Psoas muscle (tissue), 8 donors: ENCODE results near the gene USP48. TPM values are rescaled to one million over a fixed set of nuclear protein-coding genes. Genes with fewer than 3 reads are reported as not detected.

Source experiments
- ATAC-seq, 4 donors: fragments of 200-7000 bp; cut with Tn5 transposase; one replicate each; pipeline ENCODE4 v1.9.1; 2020; ENCODE audit warnings: moderate library complexity in 3 of 4, mild to moderate bottlenecking in 2 of 4
- DNase-seq, 2 donors: peaks; one replicate each; pipeline ENCODE4 v3.0.0-alpha.2; 2020
- H3K27ac ChIP-seq: fragments of 200-600 bp; one replicate; pipeline ENCODE4 v1.8.0; 2022
- H3K27me3 ChIP-seq, 3 donors: fragments of 200-600 bp in 1 of 3; one replicate each; pipeline versions ENCODE4 v1.6.1 to v1.8.0; 2013 to 2022; ENCODE audit warnings: low read length in 2 of 3, mild to moderate bottlenecking in 2 of 3, moderate library complexity in 1 of 3; ENCODE audit not compliant: insufficient read depth in 3 of 3
- H3K36me3 ChIP-seq, 2 donors: fragments of 200-600 bp in 1 of 2; one replicate each; pipeline versions ENCODE4 v1.6.1 to v1.8.0; 2013 to 2022; ENCODE audit warnings: low read depth in 1 of 2, mild to moderate bottlenecking in 1 of 2, moderate library complexity in 1 of 2; ENCODE audit not compliant: insufficient read depth in 1 of 2
- H3K4me1 ChIP-seq: fragments of 200-600 bp; one replicate; pipeline ENCODE4 v1.8.0; 2022
- H3K4me3 ChIP-seq: fragments of 200-600 bp; one replicate; pipeline ENCODE4 v1.8.0; 2022; ENCODE audit warnings: mild to moderate bottlenecking
- H3K9me3 ChIP-seq: fragments of 200-600 bp; one replicate; pipeline ENCODE4 v1.8.0; 2022
- CTCF ChIP-seq: fragments of 200-600 bp; IDR thresholded peaks from one replicate; pipeline ENCODE4 v1.8.0; 2022; ENCODE audit warnings: antibody characterized with exemption
- WGBS, 3 donors: extraction: QIAGEN DNeasy Blood & Tissue Kit; methylation state at CpG; one replicate each; pipeline versions ENCODE4 v1.1.6 to v1.1.7; 2013; 5-methylcytosine and 5-hydroxymethylcytosine counted together
- intact Hi-C, 2 donors: fragments of 100-400 bp; cut with DNase I; formaldehyde crosslinking; loops; one replicate each; pipeline versions ENCODE4 v1.11.0 to v1.14.2; 2022
- polyA plus RNA-seq, 3 donors: library from polyadenylated mRNA; stranded (reverse); fragments of 200-250 nt; gene quantifications; one replicate each; pipeline ENCODE4 v1.2.3, GENCODE V29; 2013
- total RNA-seq, 4 donors: library from RNA; stranded (reverse); fragmentation: NEBNext Ultra II Directional in 2 of 4; extraction: Animal tissue kit (Norgen Biotek cat#: 25700) in 2 of 4; gene quantifications; one replicate each; pipeline versions ENCODE4 v1.2.1 to v1.2.4, GENCODE V29; 2021 to 2023
- donor health status: healthy with polysubstance abuse.
- donor health status: DM: no; HTN: no; CAD: no; lungs with moderate emphysema.
- donor health status: Bipolar disorder and iron deficiency.
- donor health status: healthy.
- donor health status: DM: yes; HTN: yes; CAD: no.
- donor health status: DM: no; HTN: no; CAD: no.
- donor health status: DM: no; HTN: no; CAD: no.
- donor health status: DM: yes; HTN: yes; CAD: no.

Gene USP48
- total and polyA plus RNA-seq, 7 donors = 9.7 to 35.9 (median 20.3) TPM

DNA sequence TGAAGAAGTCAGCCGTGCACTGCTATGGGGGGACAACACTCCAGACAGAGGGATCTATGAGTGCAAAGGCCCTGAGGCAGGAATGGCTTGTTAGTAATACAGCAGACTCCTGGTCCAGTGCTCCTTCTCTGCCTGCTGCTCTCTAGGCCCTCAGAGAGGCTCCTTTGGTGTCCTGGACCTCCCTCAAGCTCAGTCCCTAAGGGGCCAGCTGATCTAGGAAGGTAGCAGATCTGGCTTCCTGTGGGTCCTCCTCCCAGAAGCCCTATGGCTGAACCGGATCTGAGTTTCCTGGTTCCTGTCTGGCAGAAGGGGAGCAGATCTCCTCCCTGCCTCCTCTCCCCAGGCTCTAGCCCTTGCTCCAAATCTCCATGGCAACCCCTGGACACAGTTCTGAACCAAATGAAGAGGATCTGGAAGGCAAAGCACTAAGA, 28.9 kb upstream of the USP48 start, which contains the start of gene LDLRAD2:
TSS of gene LDLRAD2 (plus strand) at position 391 of the 431 bp plus-strand sequence. CDS start 187 bp downstream, outside the sequence.
- intact Hi-C loops = no loop called here
- no peak within 1 kb of the TSS for H3K27ac ChIP-seq
- no peaks in the 10 kb centered on the region for H3K36me3 ChIP-seq
- ATAC-seq (no peak), DNase-seq (no peak)
- peaks cover 0 to 19% (median 7%) of the 10 kb centered on the region in 3 donors for H3K27me3 ChIP-seq
- H3K4me1 ChIP-seq = no peaks in the 10 kb centered on the region
- H3K9me3 ChIP-seq = no peaks in the 10 kb centered on the region
- WGBS, 3 donors = 50 to 73% (median 54%) methylated on average over 2 of the region's 2 CpGs
- no peak for TF ChIP-seq CTCF
- no peak within 1 kb of the TSS for H3K4me3 ChIP-seq

DNA sequence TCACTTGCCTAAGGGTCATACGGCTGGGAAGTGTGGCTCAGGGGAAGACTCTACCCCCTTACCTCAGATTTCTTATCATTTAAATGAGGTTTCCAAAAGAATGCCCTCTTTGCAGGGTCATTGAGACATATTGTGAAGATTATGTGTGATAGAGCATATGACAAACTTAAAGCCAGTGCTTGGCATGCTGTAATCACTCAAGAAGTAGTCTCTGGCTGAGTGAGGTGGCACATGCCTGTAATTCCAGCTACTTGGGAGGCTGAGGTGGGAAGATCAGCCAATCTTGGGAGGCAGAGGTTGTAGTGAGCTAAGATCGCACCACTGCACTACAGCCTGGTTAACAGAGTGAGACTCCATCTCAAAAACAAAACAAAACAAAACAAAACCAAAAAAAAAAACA, 21.6 kb upstream of the USP48 start:
- DNase-seq (no peak), ATAC-seq (no peak)
- TF ChIP-seq CTCF = no peak
- no peak overlapping the region for H3K4me3 ChIP-seq
- intact Hi-C loops = no loop called here
- 75 to 82% (median 76%) methylated on average over 2 of the region's 2 CpGs for WGBS, 3 donors
- H3K27me3 ChIP-seq = no peaks in the 10 kb centered on the region
- no peaks in the 10 kb centered on the region for H3K9me3 ChIP-seq
- no peaks in the 10 kb centered on the region for H3K4me1 ChIP-seq
- no peak overlapping the region for H3K27ac ChIP-seq
- H3K36me3 ChIP-seq = no peaks in the 10 kb centered on the region

DNA sequence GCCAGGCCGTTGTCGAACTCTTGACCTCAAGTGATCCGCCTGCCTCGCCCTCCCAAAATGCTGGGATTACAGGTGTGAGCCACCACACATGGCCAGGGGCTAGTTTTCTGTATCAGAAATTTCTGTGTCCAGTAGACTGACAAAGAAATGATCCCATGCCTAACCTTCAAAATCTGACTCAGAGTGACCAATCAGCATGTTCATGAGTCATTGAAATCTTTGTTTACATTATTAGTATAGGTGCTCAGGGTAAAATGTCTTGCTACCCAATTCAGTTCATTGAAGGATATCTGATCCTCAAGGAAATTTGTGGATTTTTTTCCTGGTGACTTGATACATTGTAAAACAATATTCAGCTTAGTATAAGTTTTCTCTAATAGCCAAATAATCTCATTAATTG, 18.2 kb upstream of the USP48 start:
- no peaks in the 10 kb centered on the region for H3K4me1 ChIP-seq
- H3K36me3 ChIP-seq = no peaks in the 10 kb centered on the region
- no peak overlapping the region for H3K27ac ChIP-seq
- WGBS, 3 donors = 94 to 96% (median 95%) methylated on average over 4 of the region's 4 CpGs
- DNase-seq (no peak), ATAC-seq (no peak)
- intact Hi-C loops = no loop called here
- H3K27me3 ChIP-seq = no peaks in the 10 kb centered on the region
- no peak overlapping the region for H3K4me3 ChIP-seq
- no peaks in the 10 kb centered on the region for H3K9me3 ChIP-seq
- no peak for TF ChIP-seq CTCF

- Histone ChIP-seq H3K4me1 (no peaks in the 10 kb centered on the region), H3K27ac (no peak overlapping the region), H3K36me3 (no peaks in the 10 kb centered on the region), H3K9me3 (peaks cover 3% of the 10 kb centered on the region), H3K27me3 (no peaks in the 10 kb centered on the region), H3K4me3 (no peak overlapping the region)
- intact Hi-C loops = no loop called here
- DNase-seq = no peak
- 69 to 75% (median 74%) methylated on average over 5 of the region's 5 CpGs for WGBS, 3 donors
- ATAC-seq = no peak
- TF ChIP-seq CTCF = no peak
These were observed 16.8 kb upstream of the USP48 start for GRCh38 chr1:21799730-21800129.

DNA sequence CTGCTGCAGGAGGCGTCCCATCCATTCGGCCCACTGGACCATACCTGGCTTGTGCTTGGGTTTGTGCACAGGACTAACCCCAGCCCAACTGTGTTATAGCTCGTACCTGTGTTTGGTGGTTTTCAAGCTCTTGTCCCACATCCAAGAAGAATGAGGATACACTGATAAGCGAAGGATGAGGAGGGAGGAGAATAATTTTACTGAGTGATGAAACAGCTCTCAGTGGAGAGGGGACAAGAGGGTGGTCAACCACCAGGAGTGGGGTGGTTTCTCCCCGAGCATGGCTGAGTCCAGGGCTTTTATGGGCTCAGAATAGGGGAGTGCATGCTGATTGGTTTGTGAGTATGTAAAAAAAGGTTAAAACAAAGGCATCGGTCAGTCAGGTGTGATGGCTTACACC, 12.1 kb upstream of the USP48 start:
- H3K4me3 ChIP-seq = no peak overlapping the region
- peaks cover 6% of the 10 kb centered on the region for H3K9me3 ChIP-seq
- intact Hi-C loops = no loop called here
- no peak overlapping the region for H3K27ac ChIP-seq
- H3K4me1 ChIP-seq = no peaks in the 10 kb centered on the region
- H3K27me3 ChIP-seq = no peaks in the 10 kb centered on the region
- WGBS, 3 donors = 87 to 91% (median 90%) methylated on average over 6 of the region's 6 CpGs
- DNase-seq = no peak
- no peaks in the 10 kb centered on the region for H3K36me3 ChIP-seq
- no peak for TF ChIP-seq CTCF
- no peak for ATAC-seq
